GM18526 (cell line): ENCODE measurements around the gene SFI1.

Experiments
- POLR2A ChIP-seq: IDR thresholded peaks from 3 replicates; pipeline ENCODE4 v1.6.1; 2011; ENCODE audit not compliant: insufficient read length; ENCODE audit errors: extremely low read depth

SFI1 gene

GRCh38 chr22:31603574-31603973 lies 107.2 kb downstream of the SFI1 start:
- TF ChIP-seq POLR2A, result no peak

- no peak for TF ChIP-seq POLR2A
Observed at GRCh38 chr22:31604137-31604705, 107.9 kb downstream of the SFI1 start.

- TF ChIP-seq POLR2A, result no peak
Observed at GRCh38 chr22:31604746-31605705, 108.7 kb downstream of the SFI1 start.

- TF ChIP-seq POLR2A, result no peak
Observed at GRCh38 chr22:31605851-31606585, 109.7 kb downstream of the SFI1 start.

- TF ChIP-seq POLR2A, result no peak
Observed at GRCh38 chr22:31607696-31608095, 111.4 kb downstream of the SFI1 start.

- TF ChIP-seq POLR2A, result no peak
Observed at GRCh38 chr22:31609716-31610115, 113.4 kb downstream of the SFI1 start.

- no peak for TF ChIP-seq POLR2A
Observed at GRCh38 chr22:31610611-31611010, 114.3 kb downstream of the SFI1 start.

GRCh38 chr22:31611061-31611760 lies 114.9 kb downstream of the SFI1 start:
- no peak for TF ChIP-seq POLR2A

- TF ChIP-seq POLR2A, result no peak
Observed at GRCh38 chr22:31612891-31613285, 116.6 kb downstream of the SFI1 start.

GRCh38 chr22:31613286-31613903 lies 117.1 kb downstream of the SFI1 start:
- no peak for TF ChIP-seq POLR2A

- TF ChIP-seq POLR2A, result no peak
Observed at GRCh38 chr22:31613904-31614296, 117.6 kb downstream of the SFI1 start.

GRCh38 chr22:31614781-31615490 lies 118.6 kb downstream of the SFI1 start:
- TF ChIP-seq POLR2A, result no peak

GRCh38 chr22:31615491-31615860 lies 119.1 kb downstream of the SFI1 start:
- no peak for TF ChIP-seq POLR2A

GRCh38 chr22:31615940-31616314 lies 119.6 kb downstream of the SFI1 start:
- no peak for TF ChIP-seq POLR2A
